K562 (cell line): ENCODE data around the gene SLC2A4RG. TPM values are rescaled to one million over a fixed set of nuclear protein-coding genes. Genes with fewer than 3 reads are reported as not detected.

Experiments
- CREM ChIP-seq: IDR thresholded peaks from 2 replicates; pipeline ENCODE4 v1.6.1; 2014; ENCODE audit warnings: antibody characterized with exemption, low read depth
- FOXK2 ChIP-seq, 2 experiments: fragments of 450-650 bp; IDR thresholded peaks in 1 of 2; conservative IDR thresholded peaks in 1 of 2; 2 replicates each; pipeline ENCODE4 v1.6.1; 2016; ENCODE audit warnings: low read depth in 2 of 2, mild to moderate bottlenecking in 1 of 2
- KDM5B ChIP-seq: fragments of 200-600 bp; sonication (generic); IDR thresholded peaks from 2 replicates; pipeline ENCODE4 v1.6.1; 2012; ENCODE audit warnings: low read depth, mild to moderate bottlenecking, moderate library complexity, low read length, control low read depth, inconsistent platforms; ENCODE audit not compliant: insufficient replicate concordance
- MCM5 ChIP-seq: fragments of 450-650 bp; IDR thresholded peaks from 2 replicates; pipeline ENCODE4 v1.6.1; 2016; ENCODE audit warnings: low read depth
- NBN ChIP-seq: fragments of 450-650 bp; IDR thresholded peaks from 2 replicates; pipeline ENCODE4 v1.6.1; 2016; ENCODE audit warnings: low read depth, mild to moderate bottlenecking
- POLR2AphosphoS5 ChIP-seq: IDR thresholded peaks from 2 replicates; pipeline ENCODE4 v1.6.1; 2011; ENCODE audit warnings: mild to moderate bottlenecking, low read depth, low read length, moderate library complexity; ENCODE audit not compliant: control insufficient read depth, insufficient read depth
- RAD51 ChIP-seq: fragments of 450-650 bp; IDR thresholded peaks from 2 replicates; pipeline ENCODE4 v1.7.1; 2016; ENCODE audit warnings: low read depth, mild to moderate bottlenecking, borderline replicate concordance
- SIX5 ChIP-seq, 2 experiments: IDR thresholded peaks; 2 replicates each; pipeline ENCODE4 v1.6.1; 2011; ENCODE audit warnings: low read length in 2 of 2, borderline replicate concordance in 1 of 2, low read depth in 1 of 2, mild to moderate bottlenecking in 1 of 2, moderate library complexity in 1 of 2; ENCODE audit not compliant: insufficient read depth in 1 of 2
- SREBF2 ChIP-seq: sonication (generic); formaldehyde crosslinking; IDR thresholded peaks from 2 replicates; pipeline ENCODE4 v1.4.0; 2020; ENCODE audit warnings: mild to moderate bottlenecking, missing genetic modification reagents
- TCF3 ChIP-seq: sonication (generic); formaldehyde crosslinking; IDR thresholded peaks from 2 replicates; pipeline ENCODE4 v1.4.0; 2020; ENCODE audit warnings: mild to moderate bottlenecking, missing genetic modification reagents
- TCF7 ChIP-seq: sonication (generic); IDR thresholded peaks from 2 replicates; pipeline ENCODE4 v1.6.1; 2016; ENCODE audit warnings: antibody characterized with exemption, borderline replicate concordance
- ZC3H4 ChIP-seq: sonication (generic); formaldehyde crosslinking; IDR thresholded peaks from 2 replicates; pipeline ENCODE4 v1.9.0; 2021; ENCODE audit warnings: missing genetic modification reagents, borderline replicate concordance
- ZNF57 ChIP-seq: fragments of 450-650 bp; formaldehyde crosslinking; IDR thresholded peaks from 2 replicates; pipeline ENCODE4 v1.4.0; 2020; ENCODE audit warnings: mild to moderate bottlenecking, moderate library complexity
- ZNF586 ChIP-seq: fragments of 450-650 bp; formaldehyde crosslinking; conservative IDR thresholded peaks from 2 replicates; pipeline ENCODE4 v1.4.0; 2020; ENCODE audit warnings: mild to moderate bottlenecking, moderate library complexity
- polyA plus RNA-seq, 8 experiments: library from polyadenylated mRNA; depleted of rRNA in 4 of 8; stranded (reverse) in 5 of 8; unstranded in 3 of 8; fragments of >200 nt; fragmentation: Nextera tagmentation in 2 of 8; fragmentation: Illumina TruSeq in 1 of 8; extraction: Ambion mirVana in 2 of 8; extraction: Trizol in 1 of 8; gene quantifications; 2 replicates each; pipeline versions ENCODE4 v1.2.1 to v1.2.3, GENCODE V29; 2011 to 2014; ENCODE audit warnings: inconsistent platforms in 1 of 8, missing spikeins in 1 of 8
- total RNA-seq, 7 experiments: library from RNA; depleted of rRNA in 6 of 7; stranded (reverse); fragments of >200 nt in 6 of 7; fragmentation: Illumina TruSeq in 2 of 7; extraction: Trizol in 2 of 7; gene quantifications; 2 replicates each; pipeline versions ENCODE4 v1.2.1 to v1.2.3, GENCODE V29; 2011 to 2021; ENCODE audit warnings: low replicate concordance in 1 of 7
- TF ChIP-seq, protein P1 (sequence below), 2 experiments: fragments of 450-650 bp in 1 of 2; IDR thresholded peaks; 2 replicates each; pipeline ENCODE4 v1.6.1; 2011 to 2017; ENCODE audit warnings: low read depth in 2 of 2, antibody characterized with exemption in 1 of 2, borderline replicate concordance in 1 of 2, low read length in 1 of 2, mild to moderate bottlenecking in 1 of 2, mixed read lengths in 1 of 2; ENCODE audit not compliant: control insufficient read depth in 1 of 2
- TF ChIP-seq, protein P2 (sequence below): fragments of 200-800 bp; sonication (Bioruptor generic); IDR thresholded peaks from 2 replicates; pipeline ENCODE4 v1.6.1; 2017; ENCODE audit warnings: missing genetic modification characterization, missing compliant biosample characterization
- TF ChIP-seq, protein P3 (sequence below): sonication (generic); formaldehyde crosslinking; IDR thresholded peaks from 2 replicates; pipeline ENCODE4 v1.8.0; 2022; ENCODE audit warnings: mild to moderate bottlenecking, missing genetic modification reagents
- TF ChIP-seq, protein P4 (sequence below): fragments of 250-450 bp; sonication (Bioruptor Pico); IDR thresholded peaks from 2 replicates; pipeline ENCODE4 v1.4.0; 2020; ENCODE audit warnings: mild to moderate bottlenecking, moderate library complexity

Gene SLC2A4RG
- total and polyA plus RNA-seq, 9 of the 15 experiments (the other 6 are each of a cell fraction or from before 2014, with no cell fraction given): 0.34 to 97.3 (median 26.5) TPM

DNA sequence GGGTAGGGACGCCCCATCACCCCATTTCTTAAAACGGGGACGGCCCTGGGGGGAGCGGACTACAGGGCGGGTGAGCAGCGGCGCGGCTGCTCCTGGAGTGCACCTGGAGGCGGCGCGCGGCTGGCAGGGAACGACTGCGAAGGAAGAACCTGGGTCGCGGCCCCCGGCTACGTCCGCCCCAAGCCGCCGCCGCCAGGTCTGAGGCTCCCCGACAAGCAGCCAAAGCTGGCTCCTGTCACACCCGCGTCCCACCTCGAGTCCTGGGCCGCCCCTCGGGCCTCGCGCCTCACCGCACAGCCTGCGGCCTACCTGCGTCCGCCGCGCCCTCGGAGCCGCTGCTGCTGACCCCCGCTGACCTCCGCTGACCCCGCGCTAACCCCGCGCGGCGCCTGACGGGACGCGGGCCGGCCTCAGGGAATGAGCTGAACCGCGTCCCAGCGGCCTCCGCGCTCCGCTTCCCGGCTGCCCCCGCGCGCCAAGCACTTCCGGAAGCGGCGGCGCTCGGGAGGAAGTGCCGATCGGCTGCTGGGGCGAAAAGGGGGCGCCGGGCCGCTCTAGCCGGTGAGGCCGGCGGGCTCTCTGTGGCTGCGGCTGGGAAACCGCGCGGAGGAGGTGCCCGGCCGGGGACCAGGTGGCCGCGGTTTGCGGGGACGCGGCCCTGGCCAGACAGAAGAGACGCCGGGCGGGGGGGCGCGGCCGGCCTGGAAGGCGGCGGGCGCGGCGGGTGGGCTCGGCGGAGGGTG is 31.8 kb upstream of the SLC2A4RG start, which contains the start of the genes ARFRP1 and ZGPAT (continued):
- TF ChIP-seq, protein P1, sequence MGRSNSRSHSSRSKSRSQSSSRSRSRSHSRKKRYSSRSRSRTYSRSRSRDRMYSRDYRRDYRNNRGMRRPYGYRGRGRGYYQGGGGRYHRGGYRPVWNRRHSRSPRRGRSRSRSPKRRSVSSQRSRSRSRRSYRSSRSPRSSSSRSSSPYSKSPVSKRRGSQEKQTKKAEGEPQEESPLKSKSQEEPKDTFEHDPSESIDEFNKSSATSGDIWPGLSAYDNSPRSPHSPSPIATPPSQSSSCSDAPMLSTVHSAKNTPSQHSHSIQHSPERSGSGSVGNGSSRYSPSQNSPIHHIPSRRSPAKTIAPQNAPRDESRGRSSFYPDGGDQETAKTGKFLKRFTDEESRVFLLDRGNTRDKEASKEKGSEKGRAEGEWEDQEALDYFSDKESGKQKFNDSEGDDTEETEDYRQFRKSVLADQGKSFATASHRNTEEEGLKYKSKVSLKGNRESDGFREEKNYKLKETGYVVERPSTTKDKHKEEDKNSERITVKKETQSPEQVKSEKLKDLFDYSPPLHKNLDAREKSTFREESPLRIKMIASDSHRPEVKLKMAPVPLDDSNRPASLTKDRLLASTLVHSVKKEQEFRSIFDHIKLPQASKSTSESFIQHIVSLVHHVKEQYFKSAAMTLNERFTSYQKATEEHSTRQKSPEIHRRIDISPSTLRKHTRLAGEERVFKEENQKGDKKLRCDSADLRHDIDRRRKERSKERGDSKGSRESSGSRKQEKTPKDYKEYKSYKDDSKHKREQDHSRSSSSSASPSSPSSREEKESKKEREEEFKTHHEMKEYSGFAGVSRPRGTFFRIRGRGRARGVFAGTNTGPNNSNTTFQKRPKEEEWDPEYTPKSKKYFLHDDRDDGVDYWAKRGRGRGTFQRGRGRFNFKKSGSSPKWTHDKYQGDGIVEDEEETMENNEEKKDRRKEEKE (IDR thresholded peaks at IDR 0.05; ENCODE audit: borderline replicate concordance in 1 of 2, control insufficient read depth in 1 of 2, low read depth in 2 of 2, low read length in 1 of 2): 0 out of 4 replicates have a peak, but pooled peaks of 1 of the 2 experiments have one; percentile 73
- peak; percentile 42 to 44; a peak in 3 of 4 replicates for TF ChIP-seq SIX5 (IDR thresholded peaks at IDR 0.05; ENCODE audit: borderline replicate concordance in 1 of 2, insufficient read depth in 1 of 2, low read depth in 1 of 2, low read length in 2 of 2)
- TF ChIP-seq KDM5B: peak; percentile 65
- TF ChIP-seq CREM: peak; percentile 73
- TF ChIP-seq ZNF57: no peak
- 0 out of 2 replicates have a peak, but pooled peaks have one; percentile 23 for TF ChIP-seq TCF7
- TF ChIP-seq, protein P2, sequence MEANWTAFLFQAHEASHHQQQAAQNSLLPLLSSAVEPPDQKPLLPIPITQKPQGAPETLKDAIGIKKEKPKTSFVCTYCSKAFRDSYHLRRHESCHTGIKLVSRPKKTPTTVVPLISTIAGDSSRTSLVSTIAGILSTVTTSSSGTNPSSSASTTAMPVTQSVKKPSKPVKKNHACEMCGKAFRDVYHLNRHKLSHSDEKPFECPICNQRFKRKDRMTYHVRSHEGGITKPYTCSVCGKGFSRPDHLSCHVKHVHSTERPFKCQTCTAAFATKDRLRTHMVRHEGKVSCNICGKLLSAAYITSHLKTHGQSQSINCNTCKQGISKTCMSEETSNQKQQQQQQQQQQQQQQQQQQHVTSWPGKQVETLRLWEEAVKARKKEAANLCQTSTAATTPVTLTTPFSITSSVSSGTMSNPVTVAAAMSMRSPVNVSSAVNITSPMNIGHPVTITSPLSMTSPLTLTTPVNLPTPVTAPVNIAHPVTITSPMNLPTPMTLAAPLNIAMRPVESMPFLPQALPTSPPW (CRISPR knock-in tag): peak; percentile 65
- no peak for TF ChIP-seq SREBF2 (CRISPR knock-in tag)
- TF ChIP-seq TCF3 (CRISPR knock-in tag): peak; percentile 42
- TF ChIP-seq, protein P3, sequence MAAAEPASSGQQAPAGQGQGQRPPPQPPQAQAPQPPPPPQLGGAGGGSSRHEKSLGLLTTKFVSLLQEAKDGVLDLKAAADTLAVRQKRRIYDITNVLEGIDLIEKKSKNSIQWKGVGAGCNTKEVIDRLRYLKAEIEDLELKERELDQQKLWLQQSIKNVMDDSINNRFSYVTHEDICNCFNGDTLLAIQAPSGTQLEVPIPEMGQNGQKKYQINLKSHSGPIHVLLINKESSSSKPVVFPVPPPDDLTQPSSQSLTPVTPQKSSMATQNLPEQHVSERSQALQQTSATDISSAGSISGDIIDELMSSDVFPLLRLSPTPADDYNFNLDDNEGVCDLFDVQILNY: 0 out of 2 replicates have a peak, but pooled peaks have one; percentile 76
- no peak for TF ChIP-seq FOXK2 (conservative IDR thresholded peaks at IDR 0.05 in 1 of 2, IDR thresholded peaks at IDR 0.05 in 1 of 2; ENCODE audit: low read depth in 2 of 2)
- TF ChIP-seq POLR2AphosphoS5: peak; percentile 55; the same call in 1 of the 2 replicates
- TF ChIP-seq ZC3H4 (CRISPR knock-in tag): no peak
- TF ChIP-seq, protein P4, sequence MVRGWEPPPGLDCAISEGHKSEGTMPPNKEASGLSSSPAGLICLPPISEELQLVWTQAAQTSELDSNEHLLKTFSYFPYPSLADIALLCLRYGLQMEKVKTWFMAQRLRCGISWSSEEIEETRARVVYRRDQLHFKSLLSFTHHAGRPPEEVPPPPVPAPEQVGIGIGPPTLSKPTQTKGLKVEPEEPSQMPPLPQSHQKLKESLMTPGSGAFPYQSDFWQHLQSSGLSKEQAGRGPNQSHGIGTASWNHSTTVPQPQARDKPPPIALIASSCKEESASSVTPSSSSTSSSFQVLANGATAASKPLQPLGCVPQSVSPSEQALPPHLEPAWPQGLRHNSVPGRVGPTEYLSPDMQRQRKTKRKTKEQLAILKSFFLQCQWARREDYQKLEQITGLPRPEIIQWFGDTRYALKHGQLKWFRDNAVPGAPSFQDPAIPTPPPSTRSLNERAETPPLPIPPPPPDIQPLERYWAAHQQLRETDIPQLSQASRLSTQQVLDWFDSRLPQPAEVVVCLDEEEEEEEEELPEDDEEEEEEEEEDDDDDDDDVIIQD (CRISPR knock-in tag): peak; percentile 73; the same call in 1 of the 2 replicates
- no peak for TF ChIP-seq NBN
- TF ChIP-seq MCM5: no peak
- no peak for TF ChIP-seq ZNF586 (CRISPR knock-in tag)
- TF ChIP-seq RAD51: no peak
